ENCODE results near the gene CTSL. TPM values are rescaled to one million over a fixed set of nuclear protein-coding genes. Genes with fewer than 3 reads are reported as not detected.

Gene CTSL
- total and polyA plus RNA-seq, 4 donors: 156 to 210 (median 180) TPM

GRCh38 chr9:87746186-87746585, 20.3 kb downstream of the CTSL start:
- no peak for DNase-seq (ENCODE audit: low spot score)
- TF ChIP-seq RAD21 (IDR thresholded peaks at IDR 0.05) (peak; percentile 40 to 45), FOXA2 (IDR thresholded peaks at IDR 0.05) (peak; percentile 91), EGR1 (IDR thresholded peaks at IDR 0.05; ENCODE audit: low read depth in 2 of 2) (no peak), GABPA (IDR thresholded peaks at IDR 0.05 in 1 of 2, conservative IDR thresholded peaks at IDR 0.05 in 1 of 2) (no peak), RXRA (IDR thresholded peaks at IDR 0.05) (peak; percentile 56 to 78), NR2F2 (IDR thresholded peaks at IDR 0.05) (no peak), SP1 (IDR thresholded peaks at IDR 0.05) (peak; percentile 94), FOXA1 (IDR thresholded peaks at IDR 0.05) (peak; percentile 91), YY1 (IDR thresholded peaks at IDR 0.05) (peak; percentile 69), REST (IDR thresholded peaks at IDR 0.05) (peak; percentile 83), HNF4A (conservative IDR thresholded peaks at IDR 0.05) (peak; percentile 93 to 94), HNF4G (IDR thresholded peaks at IDR 0.05) (peak; percentile 82), JUND (IDR thresholded peaks at IDR 0.05) (peak in 1 of 2 donors; percentile 66), TAF1 (conservative IDR thresholded peaks at IDR 0.05) (no peak), CTCF (IDR thresholded peaks at IDR 0.05; ENCODE audit: low read depth, low read length, missing input control) (no peak)
- TF ChIP-seq, protein P1, sequence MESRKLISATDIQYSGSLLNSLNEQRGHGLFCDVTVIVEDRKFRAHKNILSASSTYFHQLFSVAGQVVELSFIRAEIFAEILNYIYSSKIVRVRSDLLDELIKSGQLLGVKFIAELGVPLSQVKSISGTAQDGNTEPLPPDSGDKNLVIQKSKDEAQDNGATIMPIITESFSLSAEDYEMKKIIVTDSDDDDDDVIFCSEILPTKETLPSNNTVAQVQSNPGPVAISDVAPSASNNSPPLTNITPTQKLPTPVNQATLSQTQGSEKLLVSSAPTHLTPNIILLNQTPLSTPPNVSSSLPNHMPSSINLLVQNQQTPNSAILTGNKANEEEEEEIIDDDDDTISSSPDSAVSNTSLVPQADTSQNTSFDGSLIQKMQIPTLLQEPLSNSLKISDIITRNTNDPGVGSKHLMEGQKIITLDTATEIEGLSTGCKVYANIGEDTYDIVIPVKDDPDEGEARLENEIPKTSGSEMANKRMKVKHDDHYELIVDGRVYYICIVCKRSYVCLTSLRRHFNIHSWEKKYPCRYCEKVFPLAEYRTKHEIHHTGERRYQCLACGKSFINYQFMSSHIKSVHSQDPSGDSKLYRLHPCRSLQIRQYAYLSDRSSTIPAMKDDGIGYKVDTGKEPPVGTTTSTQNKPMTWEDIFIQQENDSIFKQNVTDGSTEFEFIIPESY (IDR thresholded peaks at IDR 0.05): peak; percentile 78
- TF ChIP-seq, protein P2, sequence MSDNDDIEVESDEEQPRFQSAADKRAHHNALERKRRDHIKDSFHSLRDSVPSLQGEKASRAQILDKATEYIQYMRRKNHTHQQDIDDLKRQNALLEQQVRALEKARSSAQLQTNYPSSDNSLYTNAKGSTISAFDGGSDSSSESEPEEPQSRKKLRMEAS (IDR thresholded peaks at IDR 0.05): peak; percentile 65
- TF ChIP-seq, protein P3, sequence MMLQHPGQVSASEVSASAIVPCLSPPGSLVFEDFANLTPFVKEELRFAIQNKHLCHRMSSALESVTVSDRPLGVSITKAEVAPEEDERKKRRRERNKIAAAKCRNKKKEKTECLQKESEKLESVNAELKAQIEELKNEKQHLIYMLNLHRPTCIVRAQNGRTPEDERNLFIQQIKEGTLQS (IDR thresholded peaks at IDR 0.05): peak; percentile 26
- Histone ChIP-seq H3K4me1 (ENCODE audit: control insufficient read depth in 4 of 4, insufficient read depth in 4 of 4, low read length in 3 of 4) (peaks cover 7 to 20% (median 11%) of the 10 kb centered on the region in 4 donors), H3K27ac (ENCODE audit: low read depth in 1 of 2, low read length in 2 of 2) (peak overlapping the region; percentile 40 to 67), H3K4me3 (ENCODE audit: low read depth in 1 of 3, low read length in 3 of 3) (no peak overlapping the region), H3K36me3 (ENCODE audit: control insufficient read depth in 4 of 4, insufficient read depth in 3 of 4, low read depth in 1 of 4, low read length in 3 of 4) (no peaks in the 10 kb centered on the region), H3K27me3 (ENCODE audit: control insufficient read depth in 4 of 4, insufficient read depth in 4 of 4, low read length in 3 of 4) (no peaks in the 10 kb centered on the region), H3K9me3 (ENCODE audit: control insufficient read depth in 4 of 4, low read length in 3 of 4) (peaks cover 0 to 8% (median 0%) of the 10 kb centered on the region in 4 donors), H3K9ac (ENCODE audit: low read depth in 1 of 2, low read length in 2 of 2) (no peak overlapping the region)
- WGBS: 27% methylated on average over 4 of the region's 4 CpGs

Measured in liver (tissue), 9 donors.